Liver (tissue), 9 donors: ENCODE measurements around the gene NLGN1. TPM values are rescaled to one million over a fixed set of nuclear protein-coding genes. Genes with fewer than 3 reads are reported as not detected.

Experiments
- DNase-seq: peaks from one replicate; pipeline ENCODE4 v3.0.0-alpha.2; 2017; ENCODE audit warnings: low spot score
- H3K27ac ChIP-seq, 2 donors: one replicate each; pipeline ENCODE4 v1.7.0; 2013; ENCODE audit warnings: inconsistent platforms in 2 of 2, low read length in 2 of 2, control low read depth in 1 of 2, low read depth in 1 of 2, mild to moderate bottlenecking in 1 of 2
- H3K27me3 ChIP-seq, 4 donors: one replicate each; pipeline versions ENCODE4 v1.6.1 to v1.7.0; 2013; ENCODE audit warnings: low read length in 3 of 4, inconsistent platforms in 1 of 4, mild to moderate bottlenecking in 1 of 4, moderate library complexity in 1 of 4; ENCODE audit not compliant: control insufficient read depth in 4 of 4, insufficient read depth in 4 of 4
- H3K36me3 ChIP-seq, 4 donors: one replicate each; pipeline versions ENCODE4 v1.6.1 to v1.7.0; 2013; ENCODE audit warnings: low read length in 3 of 4, mild to moderate bottlenecking in 3 of 4, low read depth in 1 of 4, moderate library complexity in 1 of 4; ENCODE audit not compliant: control insufficient read depth in 4 of 4, insufficient read depth in 3 of 4
- H3K4me1 ChIP-seq, 4 donors: one replicate each; pipeline versions ENCODE4 v1.6.1 to v1.7.0; 2013; ENCODE audit warnings: low read length in 3 of 4, mild to moderate bottlenecking in 3 of 4, moderate library complexity in 1 of 4; ENCODE audit not compliant: control insufficient read depth in 4 of 4, insufficient read depth in 4 of 4
- H3K4me3 ChIP-seq, 3 donors: one replicate each; pipeline versions ENCODE4 v1.6.1 to v1.7.0; 2013; ENCODE audit warnings: low read length in 3 of 3, control low read depth in 1 of 3, low read depth in 1 of 3, mild to moderate bottlenecking in 1 of 3
- H3K9ac ChIP-seq, 2 donors: one replicate each; pipeline ENCODE4 v1.7.0; 2013; ENCODE audit warnings: low read length in 2 of 2, mild to moderate bottlenecking in 2 of 2, moderate library complexity in 2 of 2, control low read depth in 1 of 2, low read depth in 1 of 2
- H3K9me3 ChIP-seq, 4 donors: one replicate each; pipeline versions ENCODE4 v1.6.1 to v1.7.0; 2013; ENCODE audit warnings: low read length in 3 of 4; ENCODE audit not compliant: control insufficient read depth in 4 of 4
- ATF3 ChIP-seq: IDR thresholded peaks from 2 replicates; pipeline ENCODE4 v1.6.1; 2016; ENCODE audit warnings: antibody characterized with exemption
- EGR1 ChIP-seq, 2 donors: IDR thresholded peaks; 2 replicates each; pipeline ENCODE4 v1.6.1; 2016 to 2018; ENCODE audit warnings: antibody characterized with exemption in 2 of 2, low read depth in 2 of 2
- FOXA1 ChIP-seq: IDR thresholded peaks from 2 replicates; pipeline ENCODE4 v1.6.1; 2016; ENCODE audit warnings: antibody characterized with exemption
- FOXA2 ChIP-seq: IDR thresholded peaks from 2 replicates; pipeline ENCODE4 v1.6.1; 2016; ENCODE audit warnings: antibody characterized with exemption
- GABPA ChIP-seq, 2 donors: IDR thresholded peaks in 1 of 2; conservative IDR thresholded peaks in 1 of 2; 2 replicates each; pipeline ENCODE4 v1.6.1; 2016; ENCODE audit warnings: antibody characterized with exemption in 2 of 2, mild to moderate bottlenecking in 1 of 2, moderate library complexity in 1 of 2
- HNF4A ChIP-seq, 2 donors: conservative IDR thresholded peaks; 2 replicates each; pipeline ENCODE4 v1.6.1; 2016; ENCODE audit warnings: antibody characterized with exemption in 2 of 2, mild to moderate bottlenecking in 2 of 2
- HNF4G ChIP-seq: IDR thresholded peaks from 2 replicates; pipeline ENCODE4 v1.6.1; 2016; ENCODE audit warnings: antibody characterized with exemption
- JUND ChIP-seq, 2 donors: IDR thresholded peaks; 2 replicates each; pipeline ENCODE4 v1.6.1; 2016; ENCODE audit warnings: antibody characterized with exemption in 2 of 2
- NR2F2 ChIP-seq: IDR thresholded peaks from 2 replicates; pipeline ENCODE4 v1.6.1; 2016; ENCODE audit warnings: antibody characterized with exemption
- RAD21 ChIP-seq, 2 donors: IDR thresholded peaks; 2 replicates each; pipeline ENCODE4 v1.6.1; 2016; ENCODE audit warnings: antibody characterized with exemption in 2 of 2, mild to moderate bottlenecking in 2 of 2
- REST ChIP-seq: IDR thresholded peaks from 2 replicates; pipeline ENCODE4 v1.6.1; 2016; ENCODE audit warnings: antibody characterized with exemption, mild to moderate bottlenecking
- RXRA ChIP-seq, 2 donors: IDR thresholded peaks; 2 replicates each; pipeline ENCODE4 v1.6.1; 2017 to 2018; ENCODE audit warnings: antibody characterized with exemption in 2 of 2, mild to moderate bottlenecking in 1 of 2
- SP1 ChIP-seq: IDR thresholded peaks from 2 replicates; pipeline ENCODE4 v1.6.1; 2018; ENCODE audit warnings: antibody characterized with exemption, mild to moderate bottlenecking
- YY1 ChIP-seq: IDR thresholded peaks from 2 replicates; pipeline ENCODE4 v1.6.1; 2016; ENCODE audit warnings: antibody characterized with exemption, mild to moderate bottlenecking
- WGBS: extraction: QIAGEN DNeasy Blood & Tissue Kit; methylation state at CpG from one replicate; pipeline ENCODE4 v1.1.7; 2013; 5-methylcytosine and 5-hydroxymethylcytosine counted together
- polyA plus RNA-seq, 2 donors: library from polyadenylated mRNA; stranded (reverse) in 1 of 2; unstranded in 1 of 2; fragments of 200-250 nt in 1 of 2; fragments of >200 nt in 1 of 2; fragmentation: Nextera tagmentation in 1 of 2; extraction: Ambion mirVana in 1 of 2; gene quantifications; one replicate each; pipeline versions ENCODE4 v1.2.1 to v1.2.3, GENCODE V29; 2013 to 2015
- total RNA-seq, 2 donors: library from RNA; depleted of rRNA; stranded (reverse); fragments of >200 nt; gene quantifications; one replicate each; pipeline ENCODE4 v1.2.3, GENCODE V29; 2014
- TF ChIP-seq, protein P1 (sequence below): IDR thresholded peaks from 2 replicates; pipeline ENCODE4 v1.6.1; 2016; ENCODE audit warnings: antibody characterized with exemption
- TF ChIP-seq, protein P2 (sequence below): IDR thresholded peaks from 2 replicates; pipeline ENCODE4 v1.6.1; 2016; ENCODE audit warnings: antibody characterized with exemption
- donor health status: healthy.
- donor health status: healthy.
- donor health status: healthy.
- donor health status: healthy.
- donor health status: healthy.

Gene NLGN1
- total and polyA plus RNA-seq, 4 donors: 0.02 to 0.67 (median 0.37) TPM; not detected in 1

- TF ChIP-seq HNF4A (conservative IDR thresholded peaks at IDR 0.05) (no peak), FOXA2 (no peak), RAD21 (IDR thresholded peaks at IDR 0.05) (no peak), JUND (IDR thresholded peaks at IDR 0.05) (no peak), REST (no peak), GABPA (IDR thresholded peaks at IDR 0.05 in 1 of 2, conservative IDR thresholded peaks at IDR 0.05 in 1 of 2) (no peak), YY1 (no peak)
These were observed 495.0 kb downstream of the NLGN1 start for GRCh38 chr3:173892547-173892946.

DNA sequence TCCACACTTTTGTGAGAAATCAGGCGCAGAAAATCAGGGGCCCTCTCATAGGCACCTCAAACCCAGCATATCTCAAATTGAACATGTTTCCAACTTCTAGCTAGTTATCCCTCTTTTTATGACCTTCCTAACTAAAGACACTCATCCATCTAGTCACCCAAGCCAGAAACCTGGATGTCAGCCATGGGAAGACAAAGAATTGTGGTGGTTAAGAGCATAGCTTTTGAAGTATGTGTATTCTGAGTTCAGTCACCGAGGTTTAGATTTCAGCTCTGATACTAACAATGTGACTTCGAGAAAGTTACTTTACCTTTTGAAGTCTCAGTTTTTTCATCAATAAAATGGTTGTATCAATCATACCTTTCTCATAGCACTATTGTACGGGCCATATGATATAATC, 495.5 kb downstream of the NLGN1 start:
- 74% methylated on average over 4 of the region's 4 CpGs for WGBS
- no peak overlapping the region for H3K9ac ChIP-seq
- H3K27ac ChIP-seq: no peak overlapping the region
- no peaks in the 10 kb centered on the region for H3K27me3 ChIP-seq
- TF ChIP-seq SP1 (no peak), FOXA2 (no peak), ATF3 (no peak), JUND (IDR thresholded peaks at IDR 0.05) (no peak), HNF4G (no peak), RXRA (IDR thresholded peaks at IDR 0.05) (no peak), EGR1 (IDR thresholded peaks at IDR 0.05; ENCODE audit: low read depth in 2 of 2) (no peak)
- TF ChIP-seq, protein P1, sequence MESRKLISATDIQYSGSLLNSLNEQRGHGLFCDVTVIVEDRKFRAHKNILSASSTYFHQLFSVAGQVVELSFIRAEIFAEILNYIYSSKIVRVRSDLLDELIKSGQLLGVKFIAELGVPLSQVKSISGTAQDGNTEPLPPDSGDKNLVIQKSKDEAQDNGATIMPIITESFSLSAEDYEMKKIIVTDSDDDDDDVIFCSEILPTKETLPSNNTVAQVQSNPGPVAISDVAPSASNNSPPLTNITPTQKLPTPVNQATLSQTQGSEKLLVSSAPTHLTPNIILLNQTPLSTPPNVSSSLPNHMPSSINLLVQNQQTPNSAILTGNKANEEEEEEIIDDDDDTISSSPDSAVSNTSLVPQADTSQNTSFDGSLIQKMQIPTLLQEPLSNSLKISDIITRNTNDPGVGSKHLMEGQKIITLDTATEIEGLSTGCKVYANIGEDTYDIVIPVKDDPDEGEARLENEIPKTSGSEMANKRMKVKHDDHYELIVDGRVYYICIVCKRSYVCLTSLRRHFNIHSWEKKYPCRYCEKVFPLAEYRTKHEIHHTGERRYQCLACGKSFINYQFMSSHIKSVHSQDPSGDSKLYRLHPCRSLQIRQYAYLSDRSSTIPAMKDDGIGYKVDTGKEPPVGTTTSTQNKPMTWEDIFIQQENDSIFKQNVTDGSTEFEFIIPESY: no peak
- H3K36me3 ChIP-seq: no peaks in the 10 kb centered on the region
- H3K4me1 ChIP-seq: no peaks in the 10 kb centered on the region
- no peak overlapping the region for H3K4me3 ChIP-seq
- no peaks in the 10 kb centered on the region for H3K9me3 ChIP-seq
- DNase-seq: no peak

More at GRCh38 chr3:173892547-173892946, 495.0 kb downstream of the NLGN1 start:
- Histone ChIP-seq H3K9me3 (no peaks in the 10 kb centered on the region), H3K4me1 (no peaks in the 10 kb centered on the region), H3K4me3 (no peak overlapping the region), H3K27me3 (no peaks in the 10 kb centered on the region), H3K36me3 (no peaks in the 10 kb centered on the region), H3K27ac (no peak overlapping the region), H3K9ac (no peak overlapping the region)
- 56% methylated on average over 4 of the region's 4 CpGs for WGBS
- no peak for DNase-seq

DNA sequence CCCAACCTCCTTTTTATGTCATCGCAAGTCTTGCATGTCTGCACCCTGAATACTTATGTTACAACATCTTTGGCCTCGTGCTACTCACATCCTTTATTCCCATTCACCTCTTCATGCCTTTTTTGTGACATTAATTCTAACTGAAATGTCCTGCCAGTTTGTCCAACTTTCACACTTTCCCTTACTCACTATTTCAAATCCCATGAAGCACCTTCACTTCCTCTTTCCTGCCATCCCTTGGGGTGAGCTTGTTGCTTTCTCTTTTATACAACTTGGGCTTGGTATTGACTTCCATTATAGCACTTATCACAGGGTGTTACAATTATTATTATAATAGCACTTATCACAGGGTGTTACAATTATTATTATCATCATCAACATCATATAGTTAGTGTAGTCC, 496.3 kb downstream of the NLGN1 start:
- Histone ChIP-seq H3K4me3 (no peak overlapping the region), H3K9me3 (no peaks in the 10 kb centered on the region), H3K4me1 (no peaks in the 10 kb centered on the region), H3K27me3 (no peaks in the 10 kb centered on the region), H3K9ac (no peak overlapping the region), H3K27ac (no peak overlapping the region), H3K36me3 (no peaks in the 10 kb centered on the region)
- DNase-seq: no peak
- WGBS: 82% methylated on average over 2 of the region's 2 CpGs
- TF ChIP-seq HNF4G: no peak
- TF ChIP-seq NR2F2: no peak
- TF ChIP-seq ATF3: no peak
- no peak for TF ChIP-seq RXRA (IDR thresholded peaks at IDR 0.05)
- TF ChIP-seq RAD21 (IDR thresholded peaks at IDR 0.05): no peak
- TF ChIP-seq JUND (IDR thresholded peaks at IDR 0.05): no peak
- no peak for TF ChIP-seq EGR1 (IDR thresholded peaks at IDR 0.05; ENCODE audit: low read depth in 2 of 2)
- no peak for TF ChIP-seq REST
- no peak for TF ChIP-seq FOXA2
- TF ChIP-seq, protein P2, sequence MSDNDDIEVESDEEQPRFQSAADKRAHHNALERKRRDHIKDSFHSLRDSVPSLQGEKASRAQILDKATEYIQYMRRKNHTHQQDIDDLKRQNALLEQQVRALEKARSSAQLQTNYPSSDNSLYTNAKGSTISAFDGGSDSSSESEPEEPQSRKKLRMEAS: no peak
- TF ChIP-seq YY1: no peak
- TF ChIP-seq HNF4A (conservative IDR thresholded peaks at IDR 0.05): no peak
- no peak for TF ChIP-seq FOXA1
- no peak for TF ChIP-seq SP1
